Liver (tissue), 3 donors: ENCODE data around the gene SCML2.

Source experiments
- CTCF ChIP-seq: fragments of 150-350 bp; IDR thresholded peaks from 2 replicates; pipeline ENCODE4 v1.5.1; 2017; ENCODE audit warnings: improper control_type of control experiment, low read depth, low read length; ENCODE audit not compliant: missing input control
- EGR1 ChIP-seq, 2 donors: IDR thresholded peaks; 2 replicates each; pipeline ENCODE4 v1.6.1; 2016 to 2018; ENCODE audit warnings: antibody characterized with exemption in 2 of 2, low read depth in 2 of 2
- FOXA1 ChIP-seq: IDR thresholded peaks from 2 replicates; pipeline ENCODE4 v1.6.1; 2016; ENCODE audit warnings: antibody characterized with exemption
- SP1 ChIP-seq: IDR thresholded peaks from 2 replicates; pipeline ENCODE4 v1.6.1; 2018; ENCODE audit warnings: antibody characterized with exemption, mild to moderate bottlenecking
- TAF1 ChIP-seq: conservative IDR thresholded peaks from 2 replicates; pipeline ENCODE4 v1.6.1; 2016; ENCODE audit warnings: antibody characterized with exemption, mild to moderate bottlenecking
- TF ChIP-seq, protein P1 (sequence below): IDR thresholded peaks from 2 replicates; pipeline ENCODE4 v1.6.1; 2016; ENCODE audit warnings: antibody characterized with exemption
- donor health status: healthy.
- donor health status: healthy.

DNA sequence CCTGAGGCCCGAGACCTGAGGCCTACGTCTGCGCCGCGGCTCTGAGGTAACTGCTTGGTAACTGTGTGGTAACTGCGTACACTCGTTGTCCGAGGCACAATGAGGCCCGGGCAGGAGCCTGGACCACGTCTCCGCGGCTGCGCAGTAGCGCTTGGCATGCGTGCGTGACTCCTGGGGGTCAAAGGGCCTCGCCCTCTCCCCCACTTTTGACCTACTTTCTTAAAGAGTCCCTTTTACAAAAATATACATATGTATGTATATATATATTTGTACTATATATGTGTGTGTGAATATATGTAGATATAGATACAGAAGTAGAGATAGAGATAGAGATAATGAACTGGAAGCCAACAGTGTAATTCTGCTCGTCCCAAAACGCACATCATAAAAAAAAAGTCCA is 133.7 kb downstream of the SCML2 start, which contains the start of gene BEND2:
- TF ChIP-seq CTCF = no peak
- no peak for TF ChIP-seq EGR1 (IDR thresholded peaks at IDR 0.05; ENCODE audit: low read depth in 2 of 2)
- TF ChIP-seq SP1 = no peak
- no peak for TF ChIP-seq FOXA1
- TF ChIP-seq TAF1 = no peak
- TF ChIP-seq, protein P1, sequence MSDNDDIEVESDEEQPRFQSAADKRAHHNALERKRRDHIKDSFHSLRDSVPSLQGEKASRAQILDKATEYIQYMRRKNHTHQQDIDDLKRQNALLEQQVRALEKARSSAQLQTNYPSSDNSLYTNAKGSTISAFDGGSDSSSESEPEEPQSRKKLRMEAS = no peak
